Measurements from ENCODE around the gene PRR18.

- TF ChIP-seq POLR2A (IDR thresholded peaks at IDR 0.05; ENCODE audit: low read length) (no peak), GATA1 (IDR thresholded peaks at IDR 0.05; ENCODE audit: low read depth, low read length) (no peak)
Observed at GRCh38 chr6:166257911-166258318, 50.3 kb downstream of the PRR18 start.
